GM19240 (cell line): ENCODE measurements around the gene G0S2.
A peak's percentile ranks its signal among the peaks of the same experiment; 100 is the strongest.

Source experiments
- DNase-seq: peaks from one replicate; pipeline ENCODE4 v3.0.0; 2011; ENCODE audit warnings: low spot score; ENCODE audit not compliant: insufficient read length

The G0S2 gene

DNA sequence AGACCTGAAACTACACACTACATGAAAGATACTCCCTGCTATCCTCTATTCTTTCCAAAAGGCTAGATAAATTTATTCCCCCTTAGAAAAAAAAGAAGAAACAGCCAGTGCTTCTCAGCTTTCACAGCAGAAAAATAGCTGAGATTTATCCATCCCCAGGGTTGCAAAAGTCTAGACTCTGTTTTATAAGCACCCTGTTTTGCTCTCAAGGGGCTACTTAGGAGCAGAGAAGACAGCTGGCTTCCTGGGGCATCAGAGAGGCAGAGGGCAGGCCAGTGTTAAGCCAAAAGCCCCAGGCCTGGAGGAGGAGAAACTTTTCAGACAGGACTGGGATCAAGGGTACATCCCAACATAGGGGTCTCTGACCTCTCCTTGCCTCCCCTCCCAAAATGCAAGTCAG lies 26.9 kb upstream of the G0S2 start:
- no peak for DNase-seq

DNA sequence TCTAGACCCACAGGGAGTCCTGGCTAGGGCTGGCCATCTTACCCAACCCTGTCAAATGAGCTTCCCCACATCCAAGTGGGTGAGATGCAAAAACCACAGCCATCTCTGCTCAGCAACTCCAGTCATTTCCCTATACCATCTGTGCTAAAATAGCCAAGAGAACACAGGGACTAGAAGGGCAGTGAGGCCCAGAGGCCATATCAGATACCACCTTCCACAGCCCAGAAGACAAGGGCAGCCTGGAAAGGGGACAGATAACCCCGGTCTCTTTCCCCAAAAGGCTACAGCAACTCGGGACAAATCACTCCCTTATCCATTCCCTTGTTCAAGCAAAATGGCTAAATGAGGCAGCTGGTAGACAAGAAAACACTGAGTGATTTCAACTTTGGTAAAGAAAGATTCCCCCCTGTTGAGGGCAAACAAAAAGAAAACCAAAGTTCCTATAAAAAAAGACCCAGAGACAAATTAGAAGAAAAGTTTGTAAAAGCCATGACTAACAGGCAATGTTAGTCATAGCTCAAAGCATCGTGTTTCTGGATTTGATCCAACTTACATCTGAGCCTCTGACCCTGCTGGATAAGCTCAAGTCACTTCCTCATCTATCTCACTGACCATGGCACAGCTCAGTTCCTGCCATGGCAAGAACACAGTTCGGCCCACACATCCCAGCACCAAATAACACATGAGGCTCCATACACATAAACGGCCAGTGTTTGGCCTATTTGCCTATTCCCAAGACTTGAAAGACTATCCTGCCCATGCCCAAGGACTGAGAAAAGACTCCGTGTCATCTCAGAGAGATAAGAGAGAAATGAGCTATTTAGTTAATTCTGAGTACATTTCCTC lies 26.1 kb upstream of the G0S2 start:
- no peak for DNase-seq

DNA sequence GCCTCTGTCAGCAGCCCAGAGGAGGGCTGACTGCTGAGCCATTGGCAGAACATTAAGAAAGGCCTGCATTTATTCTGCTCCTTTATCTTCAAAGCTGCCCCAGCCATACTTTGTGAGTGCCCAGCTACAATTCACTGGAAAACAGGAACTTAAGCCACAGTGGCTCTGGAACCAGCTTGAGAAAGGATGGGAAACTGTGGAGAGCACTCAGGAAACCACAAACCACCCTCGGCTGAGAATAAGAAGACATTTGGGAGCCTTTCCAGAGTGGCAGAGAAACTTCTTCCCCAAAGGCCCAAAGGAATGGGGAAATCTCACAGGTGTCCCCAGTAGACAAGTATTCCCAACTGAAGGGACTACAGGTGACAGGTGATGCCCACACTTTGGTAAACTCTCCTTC lies 24.8 kb upstream of the G0S2 start:
- DNase-seq = no peak

DNA sequence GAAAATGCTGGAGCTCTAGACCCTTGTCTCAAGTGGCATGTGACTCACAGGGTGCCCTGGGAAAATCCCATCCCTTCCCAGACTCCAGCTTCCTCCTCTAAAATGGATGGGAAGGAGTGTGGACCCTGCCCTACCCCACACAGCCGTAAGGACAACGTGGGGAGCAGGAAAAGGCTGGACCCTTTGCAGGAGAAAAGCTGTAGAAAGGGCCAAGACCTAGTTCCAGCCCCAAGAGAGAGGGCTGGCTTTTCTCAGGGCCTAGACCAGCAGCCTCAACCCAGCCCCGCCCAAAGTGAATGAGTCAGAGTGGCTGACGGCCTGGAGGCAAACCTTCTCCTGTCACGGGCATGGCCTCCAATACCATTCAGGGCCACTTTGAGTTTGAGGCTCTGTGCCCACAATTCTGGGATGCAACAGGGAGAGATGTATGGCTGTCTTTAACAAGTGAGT lies 24.0 kb upstream of the G0S2 start:
- no peak for DNase-seq

DNA sequence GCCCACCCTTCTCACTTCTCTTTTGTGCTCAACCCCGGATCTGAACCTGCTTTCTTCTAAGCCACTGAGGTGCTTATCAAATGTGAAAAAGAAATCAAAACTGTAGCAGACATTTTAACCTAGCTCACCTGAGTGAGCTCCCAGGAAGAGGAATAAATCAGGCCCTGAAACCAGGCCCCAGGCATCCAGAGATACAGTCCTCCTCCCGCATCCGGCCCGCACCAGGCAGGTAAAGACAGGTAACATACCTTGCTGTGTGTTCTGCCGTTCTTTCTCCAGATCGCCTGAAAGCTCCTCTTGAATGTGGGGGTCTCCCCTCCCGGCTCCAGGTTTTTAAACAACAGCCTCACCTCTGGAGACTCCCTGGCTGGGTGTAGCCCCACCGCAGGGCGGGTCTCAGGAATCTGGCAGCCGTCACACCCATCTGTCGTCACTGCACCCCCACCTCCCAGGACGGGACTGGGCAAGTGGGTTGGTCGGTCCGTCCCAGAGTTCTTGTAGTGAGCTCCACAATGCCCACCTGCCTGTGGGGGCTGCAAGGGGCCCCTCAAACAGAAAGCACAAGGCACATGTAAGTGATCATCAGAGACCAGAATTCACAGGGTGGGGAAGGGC lies 23.0 kb upstream of the G0S2 start, which contains the start of gene LAMB3:
Gene LAMB3, minus strand, starts transcription at position 305 of the 615 bp plus-strand sequence. CDS start 1,481 bp downstream, outside the sequence.
- no peak for DNase-seq

DNA sequence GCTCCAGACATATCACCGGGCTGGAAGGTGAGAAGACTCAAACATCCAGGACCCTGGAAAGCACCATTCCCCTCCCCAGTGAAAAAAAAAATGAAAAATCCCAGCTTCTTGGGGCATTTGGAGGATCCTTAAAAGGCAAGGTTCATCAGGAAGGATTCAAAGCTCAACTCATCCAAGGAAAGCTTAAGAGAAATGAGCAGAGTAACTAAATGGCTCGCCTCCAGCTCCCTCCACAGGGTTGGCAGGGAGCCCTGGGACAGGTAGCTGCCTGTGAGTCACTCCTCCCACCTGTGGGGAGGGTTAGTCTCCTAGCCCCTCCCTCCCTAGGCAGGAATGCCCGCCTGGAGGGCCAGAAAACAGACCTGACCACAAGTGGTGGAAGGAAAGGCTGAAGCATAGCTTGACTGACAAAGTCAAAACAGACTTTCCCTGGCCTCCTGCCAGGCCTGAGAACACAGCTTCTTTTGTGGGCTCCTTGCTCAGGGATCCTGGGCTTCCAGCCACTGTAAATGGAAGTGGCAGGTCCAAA lies 22.3 kb upstream of the G0S2 start:
- DNase-seq = no peak

DNA sequence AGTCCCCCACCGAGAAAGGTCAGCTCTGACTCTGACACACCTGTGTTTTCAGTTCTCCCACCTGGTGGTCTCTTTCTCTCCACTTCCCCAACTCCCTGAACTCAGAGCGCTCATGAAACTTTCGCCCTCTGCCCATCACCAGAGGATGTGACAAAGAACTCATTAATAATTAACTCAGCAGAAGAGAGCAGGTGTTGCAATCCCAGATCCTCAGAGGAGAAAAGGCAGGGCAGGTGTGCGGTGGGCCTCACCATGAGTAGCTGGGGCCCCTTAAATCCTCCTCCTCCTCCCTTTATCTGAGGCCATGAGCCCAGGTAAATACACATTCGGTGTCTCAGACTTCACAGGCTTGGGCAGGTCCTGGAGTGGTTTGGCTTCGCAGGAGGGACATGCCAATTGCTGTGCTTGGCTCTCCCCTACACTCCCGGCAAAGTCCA lies 21.3 kb upstream of the G0S2 start:
- no peak for DNase-seq

DNA sequence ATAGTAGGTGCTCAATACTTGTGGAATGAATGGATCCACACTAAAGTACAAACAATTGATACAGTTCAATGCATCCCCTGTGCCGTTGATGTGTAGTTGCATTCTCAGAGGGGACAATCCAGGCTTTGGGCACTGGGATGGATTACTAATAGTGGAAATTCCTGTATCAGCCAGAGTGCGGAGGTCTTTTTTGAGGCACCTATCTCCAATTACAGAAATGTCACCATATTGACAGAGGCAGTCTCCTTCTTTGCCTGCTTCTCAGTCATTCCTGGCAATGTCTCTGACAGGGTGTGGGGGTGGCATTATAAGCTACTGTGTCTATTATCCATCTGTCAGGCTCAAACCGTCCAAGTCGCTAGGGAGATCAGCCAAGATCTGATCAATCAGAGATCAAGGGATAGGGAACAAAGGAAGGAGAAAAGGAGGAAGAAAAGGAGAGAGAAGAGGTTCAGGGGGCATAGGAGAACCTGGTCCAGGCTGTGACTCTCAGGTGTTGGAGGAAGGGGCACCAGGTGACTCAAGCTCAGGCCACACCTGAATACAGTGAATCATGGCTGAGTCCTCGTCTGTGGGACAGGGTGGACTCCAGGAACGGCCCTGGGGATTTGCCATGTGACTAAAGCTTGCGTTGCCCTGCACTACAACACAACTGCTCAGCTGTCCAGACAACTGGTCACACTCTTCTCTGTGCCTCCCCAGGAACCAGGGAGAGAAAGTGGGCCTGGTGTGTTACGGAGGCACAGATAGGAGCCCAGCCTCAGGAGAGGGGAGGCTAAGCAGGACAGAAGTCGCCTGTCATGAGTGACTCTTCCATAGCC lies 19.6 kb upstream of the G0S2 start:
- DNase-seq = no peak

DNA sequence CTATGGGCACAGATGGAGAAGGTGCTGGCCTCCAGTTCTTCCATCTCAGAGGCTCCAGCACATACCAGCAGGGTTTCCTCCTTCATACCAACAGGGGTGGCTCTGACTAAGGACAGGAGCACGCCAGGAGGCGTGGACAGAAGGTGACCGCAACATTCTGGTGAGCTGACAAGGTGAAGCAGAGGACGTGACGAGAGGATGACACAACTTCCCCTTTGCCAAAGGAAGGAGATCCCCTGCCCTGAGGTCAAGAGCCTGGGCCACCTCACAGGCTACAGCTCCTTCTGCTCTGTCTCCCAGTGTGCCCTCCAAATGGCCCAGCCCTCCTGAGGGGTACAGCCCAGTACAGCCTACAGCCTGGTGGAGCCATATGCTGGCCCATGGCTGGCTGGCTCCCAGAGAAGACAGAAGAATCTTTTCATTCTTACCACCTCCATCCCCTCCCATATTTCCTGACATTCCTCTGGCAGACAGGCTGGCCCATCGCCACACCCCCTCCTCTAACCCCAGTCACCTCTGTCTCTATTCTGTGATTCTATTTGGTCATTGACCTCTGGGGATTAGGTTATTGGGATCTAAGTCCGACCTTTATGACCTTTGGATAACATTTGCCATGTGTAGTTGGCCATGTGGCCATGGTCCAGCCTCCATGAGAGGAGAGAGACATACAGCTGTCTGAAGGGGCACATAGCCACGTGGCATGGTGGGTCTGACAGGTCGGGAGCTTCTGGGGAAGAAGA lies 17.9 kb upstream of the G0S2 start:
- DNase-seq = no peak

DNA sequence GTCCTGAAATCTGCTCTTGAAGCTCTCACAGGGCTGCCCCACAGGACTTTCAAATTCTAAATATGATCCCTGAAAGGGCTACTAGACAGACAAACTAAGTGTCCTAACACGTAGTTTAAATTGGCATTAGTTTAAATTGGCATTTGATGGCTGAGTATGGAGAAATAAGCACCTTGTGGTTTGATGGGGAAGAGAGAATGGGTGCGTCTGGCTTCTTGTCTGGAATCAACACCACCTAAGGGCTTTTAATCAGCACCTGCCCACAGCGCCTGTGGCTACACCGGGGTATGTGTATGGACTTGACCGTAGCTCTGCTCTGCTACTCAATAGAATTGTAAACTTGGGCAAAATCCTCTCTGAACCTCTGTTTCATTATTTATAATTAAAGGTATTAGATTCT lies 17.3 kb upstream of the G0S2 start:
- DNase-seq = no peak

DNA sequence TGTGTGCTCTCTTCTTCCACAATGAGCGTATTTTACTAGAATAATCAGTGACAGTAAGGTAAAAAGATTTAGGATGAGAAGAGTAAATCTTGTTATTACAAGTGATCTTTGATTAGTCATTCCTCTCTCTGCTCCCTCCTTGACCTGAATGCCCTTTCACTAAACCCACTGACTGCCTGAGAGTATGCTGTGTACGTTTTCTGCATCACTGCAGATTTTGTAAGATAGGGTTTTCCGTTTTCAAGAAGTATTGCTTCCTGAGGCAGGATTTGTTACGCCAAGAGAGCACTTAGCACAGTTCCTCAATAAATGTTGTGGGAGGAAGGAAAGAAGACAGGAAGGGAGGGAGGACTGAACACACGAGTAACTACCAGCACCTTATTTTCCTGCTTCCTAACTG lies 15.3 kb upstream of the G0S2 start:
- peak; percentile 32 for DNase-seq

DNA sequence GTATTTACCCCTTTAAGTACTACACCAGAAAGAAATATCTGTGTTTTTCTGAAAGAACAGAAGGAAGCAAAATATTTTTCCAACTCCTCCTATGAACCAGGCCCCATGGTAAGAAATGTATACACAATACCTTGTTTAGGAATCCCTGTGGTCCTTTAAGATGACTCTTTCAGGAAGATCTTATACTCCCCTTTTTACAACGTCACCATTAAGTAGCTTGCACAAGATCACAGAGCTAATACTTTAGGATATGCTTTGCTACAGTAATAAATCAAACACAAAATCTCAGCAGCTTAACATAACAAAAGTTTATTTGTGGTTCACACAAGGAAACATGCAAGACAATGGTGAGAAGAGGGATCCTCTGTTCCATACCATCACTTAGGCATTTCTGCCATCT lies 14.1 kb upstream of the G0S2 start:
- DNase-seq = no peak

DNA sequence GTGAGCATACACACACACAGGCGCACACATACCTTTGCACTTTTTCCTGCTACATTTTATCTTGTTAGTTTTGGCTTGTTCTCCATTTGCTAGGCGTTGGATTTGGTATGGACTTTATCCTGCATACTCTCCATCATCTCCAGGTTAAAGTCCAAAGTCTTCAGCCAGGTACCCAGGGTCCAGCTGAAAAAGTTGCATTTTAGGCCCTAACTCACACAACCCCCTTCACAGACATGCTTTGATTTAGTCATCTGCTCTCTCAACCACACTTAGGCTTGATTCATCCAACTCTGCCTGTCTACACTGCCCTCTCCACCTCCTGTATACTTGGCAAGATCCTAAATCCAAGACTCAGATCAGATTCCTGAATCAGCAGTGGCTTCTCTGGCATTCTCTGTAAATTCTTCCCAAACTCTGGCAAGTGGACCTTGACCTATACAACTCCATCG lies 12.3 kb upstream of the G0S2 start:
- DNase-seq = no peak

DNA sequence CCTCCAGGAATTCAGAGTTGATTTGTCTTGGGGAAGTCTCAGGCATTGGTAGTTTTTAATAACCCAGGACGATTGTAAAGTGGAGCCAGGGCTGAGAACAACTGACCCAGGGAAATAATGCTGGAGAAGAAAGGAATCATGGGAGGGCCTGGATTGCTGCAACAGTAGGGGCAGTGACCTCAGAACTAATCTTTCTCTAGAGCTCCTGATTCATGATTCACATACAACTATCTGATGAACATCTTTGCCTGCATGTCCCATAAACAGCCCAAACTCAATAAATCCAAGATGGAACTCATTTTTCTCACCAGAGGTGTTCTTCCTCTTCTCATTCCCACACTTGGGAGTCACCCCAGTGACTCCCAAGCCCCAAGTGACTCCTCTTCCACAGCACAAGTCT lies 8.1 kb upstream of the G0S2 start:
- DNase-seq = no peak

DNA sequence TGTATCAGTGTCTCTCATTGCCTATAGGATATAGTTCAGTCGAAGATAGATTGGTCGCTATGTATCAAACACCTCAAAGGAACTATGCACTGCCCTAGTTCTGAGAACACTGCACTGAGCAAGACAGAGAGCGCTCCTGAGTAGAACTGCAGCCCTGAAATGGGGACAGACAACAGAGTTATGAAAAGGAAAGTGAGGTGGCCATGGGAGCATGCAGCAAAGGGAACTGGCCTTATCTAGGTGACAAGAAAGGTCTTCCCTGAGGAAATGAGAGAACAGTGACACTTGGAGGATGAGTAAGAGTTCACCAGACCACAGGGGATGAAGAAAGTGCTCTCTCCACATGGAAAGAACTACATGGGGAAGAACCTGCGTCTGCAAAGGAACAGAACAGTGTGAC lies 7.5 kb upstream of the G0S2 start:
- no peak for DNase-seq

DNA sequence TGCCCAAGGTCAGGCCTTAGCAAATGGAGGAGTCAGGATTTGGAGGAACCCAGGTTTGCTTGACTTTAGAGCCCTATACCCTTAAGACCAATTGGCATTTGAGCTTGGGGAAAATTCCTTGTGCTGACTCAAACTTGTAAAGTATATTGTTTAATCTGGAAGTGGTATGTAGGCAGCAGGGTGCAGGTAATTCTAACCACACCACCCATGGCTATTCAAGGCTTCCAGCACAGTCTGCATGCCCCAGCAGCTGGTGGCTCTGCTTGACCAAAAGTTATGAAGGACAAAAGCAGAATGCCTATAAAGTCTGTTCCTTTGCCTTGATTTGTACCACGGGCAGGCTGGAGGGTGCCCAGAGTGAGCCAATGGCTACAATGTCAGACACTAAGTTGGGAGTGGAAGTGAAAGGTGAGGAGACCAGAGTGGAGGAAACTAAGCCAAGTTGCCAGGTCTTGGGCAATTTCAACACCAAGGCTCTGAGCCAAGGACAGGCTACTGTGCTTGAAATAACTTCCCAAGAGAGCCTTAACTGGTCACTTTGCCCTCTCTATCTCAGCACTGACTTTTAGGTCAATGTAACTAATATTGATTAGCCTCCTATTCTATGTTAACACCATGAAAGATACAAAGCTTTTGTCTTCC lies 4.7 kb upstream of the G0S2 start:
- DNase-seq = no peak

DNA sequence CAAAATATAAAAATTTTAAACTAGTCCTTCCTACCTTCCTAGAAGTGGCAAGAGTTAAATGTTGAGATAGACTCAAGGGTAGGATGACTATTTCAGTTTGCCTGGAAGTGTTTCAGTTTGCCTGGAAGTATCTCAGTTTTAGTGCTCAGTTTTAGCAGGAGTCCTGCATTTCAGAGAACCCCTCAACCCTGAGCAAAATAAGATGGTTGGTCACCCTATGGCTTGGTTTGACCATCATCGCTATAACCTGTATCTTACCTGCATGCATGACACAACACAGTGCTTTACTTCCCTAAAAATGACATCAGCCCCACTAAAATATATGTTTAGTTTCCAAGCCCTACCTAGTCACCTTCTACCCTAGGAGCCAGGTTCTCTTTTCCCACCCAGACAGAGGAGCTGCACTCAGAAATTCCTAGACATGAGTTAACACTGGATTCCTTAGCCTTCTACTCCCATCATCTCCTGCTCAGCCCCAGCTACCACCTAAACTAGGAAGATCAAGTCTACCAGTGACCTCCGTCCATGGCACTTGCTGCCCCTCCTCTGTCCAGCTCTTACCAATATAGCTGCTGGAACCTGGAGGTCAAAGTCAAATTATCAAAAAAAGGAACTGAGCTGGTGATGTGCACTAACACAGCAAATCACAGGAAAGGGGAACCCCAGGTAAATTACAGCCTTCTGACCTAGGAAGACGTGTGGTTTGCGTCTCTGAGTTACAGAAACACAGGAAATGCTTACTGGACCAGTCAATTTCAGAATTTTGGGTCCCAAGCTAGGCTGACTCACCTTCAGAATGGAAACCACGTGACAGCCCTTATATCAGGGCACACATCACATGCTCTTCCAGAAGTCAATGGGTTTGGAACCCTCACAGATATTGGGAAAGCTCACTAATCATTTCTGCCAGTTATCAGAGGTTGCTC lies 2.2 kb upstream of the G0S2 start:
- DNase-seq = peak; percentile 63

DNA sequence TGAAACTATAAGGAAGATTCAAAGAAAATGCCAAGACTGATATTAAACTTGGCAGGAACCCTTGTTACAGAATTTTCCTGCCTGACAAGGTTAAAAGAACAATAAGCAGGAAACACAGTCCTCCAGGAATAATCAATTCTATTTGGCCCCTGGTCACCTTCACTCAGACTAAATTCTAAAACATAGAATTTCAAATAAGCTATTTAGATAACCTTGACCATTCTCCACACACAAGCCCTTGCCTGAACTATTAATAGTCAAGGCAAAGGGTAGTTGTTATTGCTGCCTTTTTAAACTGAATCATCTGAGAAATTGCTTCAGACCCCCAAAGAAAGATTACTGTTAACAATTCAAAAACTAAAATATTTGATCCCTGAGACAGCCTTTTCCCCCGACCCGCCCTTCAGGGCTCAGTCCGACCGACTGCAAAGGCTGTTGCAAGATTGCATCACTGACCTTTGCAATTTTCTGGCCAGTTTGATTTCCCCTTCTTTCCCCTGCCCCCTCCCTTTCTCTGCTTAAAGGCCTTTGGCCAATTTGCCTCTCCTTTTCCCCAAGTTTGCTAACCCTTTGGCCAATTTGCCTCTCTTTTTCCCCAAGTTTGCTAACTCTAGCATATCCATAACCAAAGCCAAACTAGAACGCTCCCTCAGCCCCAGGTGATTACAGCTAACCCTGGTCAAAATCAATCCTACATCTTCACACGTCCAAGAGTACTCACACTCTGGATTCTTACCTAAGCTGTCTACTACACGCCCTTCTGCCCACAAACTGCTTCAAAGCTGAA lies 1.4 kb upstream of the G0S2 start:
- no peak for DNase-seq
